A549 treated with RU486 at 1 μM for 4 hours (cell line): ENCODE results near the gene PRAMEF7. TPM values are rescaled to one million over a fixed set of nuclear protein-coding genes. Genes with fewer than 3 reads are reported as not detected.

ENCODE experiments used
- total RNA-seq: library from RNA; stranded (reverse); fragments of 200-300 nt; extraction: Qiagen RNA extraction; gene quantifications from 5 replicates; pipeline ENCODE4 v1.2.3, GENCODE V29; 2022; ENCODE audit warnings: low read depth

The PRAMEF7 gene
- total RNA-seq = not detected in 5 replicates

DNA sequence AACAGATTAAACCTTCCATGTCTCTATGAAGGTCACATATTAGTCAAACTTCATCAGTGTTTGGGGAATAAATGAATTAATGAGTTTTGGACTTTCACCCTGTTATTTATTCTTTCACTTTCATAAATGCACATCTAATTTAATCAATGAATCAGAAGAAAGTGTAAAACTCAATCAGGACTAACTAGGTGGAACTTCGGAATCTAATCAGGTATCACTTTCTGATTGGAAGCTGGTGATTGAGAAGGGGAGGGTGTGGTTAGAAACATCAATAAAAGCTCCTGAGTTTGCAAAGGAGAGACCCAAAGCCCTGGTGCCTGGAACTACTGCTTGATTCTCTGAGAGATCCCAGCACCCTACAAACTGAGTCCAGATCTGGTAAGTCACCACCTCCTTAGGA lies at the start of gene PRAMEF7:
Gene PRAMEF7, plus strand, starts transcription at position 301 of the 400 bp plus-strand sequence. CDS start 1,083 bp downstream, outside the sequence.

GRCh38 chr1:12886101-12886500 lies 30.3 kb upstream of the PRAMEF7 start, which contains the start of gene PRAMEF4:
TSS of gene PRAMEF4 (minus strand) at chr1:12886201. CDS start at chr1:12883394, 2,807 bp downstream.

GRCh38 chr1:12898170-12898569 lies 18.2 kb upstream of the PRAMEF7 start, which contains the start of gene PRAMEF10:
TSS of gene PRAMEF10 (minus strand) at chr1:12898270. CDS start at chr1:12895847, 2,423 bp downstream.

GRCh38 chr1:12947480-12947879 lies 31.1 kb downstream of the PRAMEF7 start, which contains the start of gene PRAMEF6:
TSS of gene PRAMEF6 (minus strand) at chr1:12947580. CDS start at chr1:12942518, 5,062 bp downstream.

Other genes starting within 250 kb of the PRAMEF7 start
- not detected in 5 replicates for gene AADACL3, start 200.5 kb upstream of the PRAMEF7 start, total RNA-seq
- gene CFAP107, start 170.4 kb upstream of the PRAMEF7 start, total RNA-seq = not detected in 5 replicates
- not detected in 5 replicates for gene PRAMEF12, start 142.9 kb upstream of the PRAMEF7 start, total RNA-seq
- gene PRAMEF1, start 125.2 kb upstream of the PRAMEF7 start, total RNA-seq = not detected in 5 replicates
- not detected in 5 replicates for gene PRAMEF11, start 85.2 kb upstream of the PRAMEF7 start, total RNA-seq
- gene HNRNPCL1, start 67.9 kb upstream of the PRAMEF7 start, total RNA-seq = not detected in 5 replicates
- not detected in 5 replicates for gene PRAMEF2, start 59.5 kb upstream of the PRAMEF7 start, total RNA-seq
- not detected in 5 replicates for gene PRAMEF4, start 30.4 kb upstream of the PRAMEF7 start, total RNA-seq
- gene PRAMEF10, start 18.3 kb upstream of the PRAMEF7 start, total RNA-seq = not detected in 5 replicates
- not detected in 5 replicates for gene PRAMEF6, start 31.0 kb downstream of the PRAMEF7 start, total RNA-seq
- not detected in 5 replicates for gene PRAMEF27, start 140.0 kb downstream of the PRAMEF7 start, total RNA-seq
- not detected in 5 replicates for gene HNRNPCL3, start 144.2 kb downstream of the PRAMEF7 start, total RNA-seq
- not detected in 5 replicates for gene PRAMEF25, start 154.2 kb downstream of the PRAMEF7 start, total RNA-seq
- not detected in 5 replicates for gene HNRNPCL2, start 200.2 kb downstream of the PRAMEF7 start, total RNA-seq
- not detected in 5 replicates for gene PRAMEF26, start 239.4 kb downstream of the PRAMEF7 start, total RNA-seq
- not detected in 5 replicates for gene HNRNPCL4, start 249.0 kb downstream of the PRAMEF7 start, total RNA-seq